HEK293 (cell line): ENCODE results near the gene ARHGEF39.

Source experiments
- BCL11B ChIP-seq: fragments of 450-650 bp; formaldehyde crosslinking; IDR thresholded peaks from 2 replicates; pipeline ENCODE4 v1.5.1; 2016; ENCODE audit warnings: low read depth, missing biosample characterization, missing genetic modification characterization
- FEZF1 ChIP-seq: fragments of 450-650 bp; formaldehyde crosslinking; IDR thresholded peaks from 2 replicates; pipeline ENCODE4 v1.5.1; 2016; ENCODE audit warnings: missing biosample characterization, missing genetic modification characterization
- GLI2 ChIP-seq: fragments of 450-650 bp; formaldehyde crosslinking; IDR thresholded peaks from 2 replicates; pipeline ENCODE4; 2017; ENCODE audit warnings: missing biosample characterization, missing genetic modification characterization, low read depth, borderline replicate concordance
- HIC1 ChIP-seq: fragments of 450-650 bp; formaldehyde crosslinking; IDR thresholded peaks from 2 replicates; pipeline ENCODE4 v1.5.1; 2016; ENCODE audit warnings: missing biosample characterization, missing genetic modification characterization
- IKZF3 ChIP-seq: fragments of 450-650 bp; IDR thresholded peaks from 2 replicates; pipeline ENCODE4 v1.5.0; 2018; ENCODE audit warnings: missing biosample characterization, mild to moderate bottlenecking, missing genetic modification characterization, moderate library complexity
- KLF17 ChIP-seq: fragments of 450-650 bp; formaldehyde crosslinking; IDR thresholded peaks from 2 replicates; pipeline ENCODE4 v1.5.1; 2016; ENCODE audit warnings: missing biosample characterization, missing genetic modification characterization
- KLF9 ChIP-seq: fragments of 450-650 bp; formaldehyde crosslinking; IDR thresholded peaks from 2 replicates; pipeline ENCODE4 v1.5.1; 2016; ENCODE audit warnings: missing biosample characterization, missing genetic modification characterization, low read depth
- MYNN ChIP-seq: fragments of 450-650 bp; formaldehyde crosslinking; IDR thresholded peaks from 2 replicates; pipeline ENCODE4 v1.5.1; 2016; ENCODE audit warnings: missing biosample characterization, missing genetic modification characterization, borderline replicate concordance
- PBX3 ChIP-seq: sonication (generic); formaldehyde crosslinking; IDR thresholded peaks from 2 replicates; pipeline ENCODE4 v1.8.1; 2022; ENCODE audit warnings: mild to moderate bottlenecking, moderate library complexity, missing genetic modification reagents
- TCF7L2 ChIP-seq: IDR thresholded peaks from 2 replicates; pipeline ENCODE4 v1.6.1; 2011; ENCODE audit warnings: low read depth, mild to moderate bottlenecking, inconsistent platforms, low read length, moderate library complexity, borderline replicate concordance
- TSHZ1 ChIP-seq: fragments of 450-650 bp; formaldehyde crosslinking; IDR thresholded peaks from 2 replicates; pipeline ENCODE4 v1.5.1; 2016; ENCODE audit warnings: missing biosample characterization, missing genetic modification characterization, borderline replicate concordance
- ZBTB1 ChIP-seq: fragments of 450-650 bp; formaldehyde crosslinking; IDR thresholded peaks from 2 replicates; pipeline ENCODE4 v1.5.1; 2016; ENCODE audit warnings: missing biosample characterization, missing genetic modification characterization
- ZFHX2 ChIP-seq: fragments of 450-650 bp; formaldehyde crosslinking; conservative IDR thresholded peaks from 2 replicates; pipeline ENCODE4 v1.5.1; 2016; ENCODE audit warnings: missing biosample characterization, missing genetic modification characterization
- ZFP37 ChIP-seq: fragments of 450-650 bp; formaldehyde crosslinking; IDR thresholded peaks from 2 replicates; pipeline ENCODE4 v1.5.1; 2016; ENCODE audit warnings: missing biosample characterization, missing genetic modification characterization
- ZFP69B ChIP-seq: fragments of 450-650 bp; formaldehyde crosslinking; IDR thresholded peaks from 2 replicates; pipeline ENCODE4 v1.5.1; 2016; ENCODE audit warnings: missing biosample characterization, missing genetic modification characterization
- ZNF138 ChIP-seq: fragments of 450-650 bp; formaldehyde crosslinking; IDR thresholded peaks from 2 replicates; pipeline ENCODE4 v1.5.1; 2016; ENCODE audit warnings: missing biosample characterization, missing genetic modification characterization, borderline replicate concordance
- ZNF169 ChIP-seq: fragments of 450-650 bp; formaldehyde crosslinking; IDR thresholded peaks from 2 replicates; pipeline ENCODE4 v1.5.1; 2016; ENCODE audit warnings: missing biosample characterization, missing genetic modification characterization
- ZNF18 ChIP-seq: fragments of 450-650 bp; formaldehyde crosslinking; IDR thresholded peaks from 2 replicates; pipeline ENCODE4 v1.5.1; 2016; ENCODE audit warnings: missing biosample characterization, missing genetic modification characterization
- ZNF211 ChIP-seq: fragments of 450-650 bp; formaldehyde crosslinking; IDR thresholded peaks from 2 replicates; pipeline ENCODE4 v1.5.1; 2016; ENCODE audit warnings: low read depth, missing biosample characterization, missing genetic modification characterization
- ZNF324 ChIP-seq: fragments of 450-650 bp; formaldehyde crosslinking; IDR thresholded peaks from 2 replicates; pipeline ENCODE4 v1.5.1; 2016; ENCODE audit warnings: missing biosample characterization, missing genetic modification characterization
- ZNF335 ChIP-seq: fragments of 450-650 bp; formaldehyde crosslinking; conservative IDR thresholded peaks from 2 replicates; pipeline ENCODE4 v1.5.1; 2016; ENCODE audit warnings: missing biosample characterization, missing genetic modification characterization
- ZNF354C ChIP-seq: fragments of 450-650 bp; formaldehyde crosslinking; IDR thresholded peaks from 2 replicates; pipeline ENCODE4 v1.5.1; 2016; ENCODE audit warnings: missing biosample characterization, missing genetic modification characterization, low read depth, borderline replicate concordance
- ZNF37A ChIP-seq: fragments of 450-650 bp; IDR thresholded peaks from 2 replicates; pipeline ENCODE4 v1.5.1; 2018; ENCODE audit warnings: missing biosample characterization, missing genetic modification characterization
- ZNF530 ChIP-seq: fragments of 450-650 bp; formaldehyde crosslinking; IDR thresholded peaks from 2 replicates; pipeline ENCODE4 v1.5.1; 2016; ENCODE audit warnings: low read depth, missing biosample characterization, missing genetic modification characterization
- ZNF561 ChIP-seq: fragments of 450-650 bp; IDR thresholded peaks from 2 replicates; pipeline ENCODE4 v1.5.1; 2018; ENCODE audit warnings: missing biosample characterization, missing genetic modification characterization, borderline replicate concordance
- ZNF626 ChIP-seq: fragments of 450-650 bp; sonication (Bioruptor Pico); formaldehyde crosslinking; IDR thresholded peaks from 2 replicates; pipeline ENCODE4 v1.5.1; 2018; ENCODE audit warnings: missing biosample characterization, missing genetic modification characterization, inconsistent platforms
- ZNF629 ChIP-seq: fragments of 450-650 bp; formaldehyde crosslinking; IDR thresholded peaks from 2 replicates; pipeline ENCODE4 v1.5.1; 2017; ENCODE audit warnings: missing biosample characterization, missing genetic modification characterization
- ZNF76 ChIP-seq: fragments of 450-650 bp; formaldehyde crosslinking; IDR thresholded peaks from 2 replicates; pipeline ENCODE4; 2016; ENCODE audit warnings: low read depth, missing biosample characterization, missing genetic modification characterization, borderline replicate concordance
- ZNF843 ChIP-seq: fragments of 450-650 bp; formaldehyde crosslinking; IDR thresholded peaks from 2 replicates; pipeline ENCODE4 v1.5.1; 2016; ENCODE audit warnings: missing biosample characterization, missing genetic modification characterization
- ZSCAN4 ChIP-seq: fragments of 450-650 bp; formaldehyde crosslinking; IDR thresholded peaks from 2 replicates; pipeline ENCODE4 v1.5.1; 2017; ENCODE audit warnings: missing biosample characterization, missing genetic modification characterization

ARHGEF39 gene

GRCh38 chr9:35657546-35658136 lies 7.4 kb downstream of the ARHGEF39 start, which contains the start of gene RMRP (continued):
- TF ChIP-seq ZNF37A (tag by site-specific recombination) (peak; percentile 58; the same call in 1 of the 2 replicates), HIC1 (peak; percentile 86), ZNF629 (tag by site-specific recombination) (peak; percentile 94), PBX3 (CRISPR knock-in tag) (peak; percentile 94), ZNF335 (tag by site-specific recombination) (peak; percentile 92), IKZF3 (tag by site-specific recombination) (peak; percentile 100), ZNF169 (no peak), ZNF18 (tag by site-specific recombination) (peak; percentile 47; the same call in 1 of the 2 replicates), ZNF843 (tag by site-specific recombination) (peak; percentile 70; the same call in 1 of the 2 replicates), MYNN (tag by site-specific recombination) (no peak; the same call in 1 of the 2 replicates), ZFP69B (tag by site-specific recombination) (peak; percentile 86), ZFP37 (peak; percentile 91), TSHZ1 (tag by site-specific recombination) (no peak), TCF7L2 (no peak), ZNF76 (tag by site-specific recombination) (peak; percentile 65; the same call in 1 of the 2 replicates), ZNF561 (tag by site-specific recombination) (peak; percentile 34; the same call in 1 of the 2 replicates), ZNF138 (tag by site-specific recombination) (no peak), BCL11B (tag by site-specific recombination) (peak; percentile 99), FEZF1 (no peak; the same call in 1 of the 2 replicates), ZSCAN4 (tag by site-specific recombination) (no peak), ZNF530 (tag by site-specific recombination) (no peak), KLF17 (tag by site-specific recombination) (peak; percentile 93), ZFHX2 (tag by site-specific recombination) (peak; percentile 88), KLF9 (tag by site-specific recombination) (peak; percentile 78), GLI2 (tag by site-specific recombination) (no peak), ZNF324 (peak; percentile 84), ZNF626 (tag by site-specific recombination) (no peak), ZBTB1 (tag by site-specific recombination) (peak; percentile 91; the same call in 1 of the 2 replicates), ZNF354C (no peak), ZNF211 (no peak)
